ENCODE data around the gene GALP.

DNA sequence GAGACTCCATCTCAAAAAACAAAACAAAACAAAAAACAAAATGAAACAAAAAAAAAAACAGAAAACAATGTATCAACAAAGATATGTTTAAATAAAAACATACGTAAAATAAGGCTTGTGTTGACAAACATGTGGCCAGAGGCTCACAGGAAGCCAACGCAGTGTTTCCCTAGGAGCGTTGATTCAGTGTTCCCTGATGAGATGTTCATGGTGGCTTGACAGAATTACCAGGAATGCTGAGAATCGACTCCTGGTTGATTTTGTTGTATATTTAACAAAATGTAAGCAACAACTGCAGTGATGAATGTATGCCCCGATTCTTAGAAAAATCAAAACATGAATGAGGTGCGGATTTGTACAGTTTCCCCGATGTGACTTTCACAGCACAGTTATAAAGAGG is 45.8 kb upstream of the GALP start:
- TF ChIP-seq ZFP3 (CRISPR knock-in tag; IDR thresholded peaks at IDR 0.05) (no peak), BACH2 (CRISPR knock-in tag; IDR thresholded peaks at IDR 0.05; ENCODE audit: borderline replicate concordance) (no peak), RARB (CRISPR knock-in tag; IDR thresholded peaks at IDR 0.05) (no peak), ZNF70 (CRISPR knock-in tag; IDR thresholded peaks at IDR 0.05) (no peak)
